AG04449 (cell line): Measurements from ENCODE around the gene SCAMP2.

Experiments used
- CTCF ChIA-PET: fragments of 350-600 bp; formaldehyde crosslinking; extraction: SDS; loops from one replicate; lab custom pipeline; 2021; ENCODE audit warnings: antibody characterized with exemption; lab: Yijun Ruan, JAX
- POLR2A ChIA-PET: fragments of 400-600, 350-600 bp; formaldehyde crosslinking; extraction: SDS; loops from one replicate; lab custom pipeline; 2020; ENCODE audit warnings: antibody characterized with exemption, inconsistent platforms; lab: Yijun Ruan, JAX
- DNase-seq: peaks from one replicate; pipeline ENCODE4 v3.0.0-alpha.2; 2010; ENCODE audit warnings: low read depth, low spot score
- H3K4me3 ChIP-seq: 2 replicates; pipeline ENCODE4 v1.5.1; 2011; ENCODE audit warnings: low read depth, mild to moderate bottlenecking, control low read depth, low read length
- CTCF ChIP-seq: IDR thresholded peaks from one replicate; pipeline ENCODE4 v1.5.1; 2011; ENCODE audit warnings: mild to moderate bottlenecking, moderate library complexity, low read length, control low read depth, inconsistent platforms; ENCODE audit not compliant: insufficient read depth; ENCODE audit errors: missing control alignments

Gene SCAMP2

GRCh38 chr15:74831813-74832495 is 41.2 kb downstream of the SCAMP2 start:
- no peak for TF ChIP-seq CTCF
- ChIA-PET CTCF (interaction anchor here (1.1 to 7.9 kb wide), 6 partner anchors 9 to 62 kb away, joined by 3 to 53 read pairs (median 22); partner anchors contain the start of gene ULK3), POLR2A (no interaction called here)
- DNase-seq, result no peak
- no peak overlapping the region for H3K4me3 ChIP-seq

- POLR2A ChIA-PET, result interaction anchor here (0.5 kb wide), 1 partner anchor 52 kb away, joined by 3 read pairs; no protein-coding TSS in a partner anchor
- no peak for DNase-seq
- H3K4me3 ChIP-seq, result no peak overlapping the region
- CTCF ChIA-PET, result interaction anchor here (1.1 to 7.9 kb wide), 6 partner anchors 10 to 199 kb away, joined by 3 to 53 read pairs (median 16); partner anchors contain the start of gene ULK3
- no peak for TF ChIP-seq CTCF
Measured at GRCh38 chr15:74830868-74831267, 42.3 kb downstream of the SCAMP2 start.

- POLR2A ChIA-PET, result no interaction called here
- TF ChIP-seq CTCF, result no peak
- H3K4me3 ChIP-seq, result no peak overlapping the region
- CTCF ChIA-PET, result interaction anchor here (0.6 to 7.9 kb wide), 6 partner anchors 11 to 198 kb away, joined by 3 to 53 read pairs (median 16); partner anchors contain the start of gene ULK3
- DNase-seq, result no peak
Measured at GRCh38 chr15:74829991-74830390, 43.2 kb downstream of the SCAMP2 start.

- no peak overlapping the region for H3K4me3 ChIP-seq
- ChIA-PET CTCF (interaction anchor here (0.9 to 7.9 kb wide), 4 partner anchors 12 to 59 kb away, joined by 3 to 53 read pairs (median 36); partner anchors contain the start of gene ULK3), POLR2A (no interaction called here)
- DNase-seq, result no peak
- TF ChIP-seq CTCF, result no peak
Measured at GRCh38 chr15:74829486-74829885, 43.7 kb downstream of the SCAMP2 start.

- H3K4me3 ChIP-seq, result no peak overlapping the region
- POLR2A ChIA-PET, result no interaction called here
- CTCF ChIA-PET, result interaction anchor here (0.9 to 7.9 kb wide), 5 partner anchors 12 to 69 kb away, joined by 3 to 53 read pairs (median 28); partner anchors contain the start of gene ULK3
- TF ChIP-seq CTCF, result no peak
- DNase-seq, result no peak
Measured at GRCh38 chr15:74828835-74829234, 44.3 kb downstream of the SCAMP2 start.

- POLR2A ChIA-PET, result no interaction called here
- CTCF ChIA-PET, result interaction anchor here (0.9 to 7.9 kb wide), 6 partner anchors 9 to 58 kb away, joined by 3 to 53 read pairs (median 12); partner anchors contain the start of gene ULK3
- TF ChIP-seq CTCF, result no peak
- no peak for DNase-seq
- no peak overlapping the region for H3K4me3 ChIP-seq
Measured at GRCh38 chr15:74827614-74828013, 45.6 kb downstream of the SCAMP2 start.
